B cell (primary cell): ENCODE data around the gene SAT1. TPM values are rescaled to one million over a fixed set of nuclear protein-coding genes. Genes with fewer than 3 reads are reported as not detected.

Source experiments
- ATAC-seq: fragments of 200-7000 bp; cut with Tn5 transposase; one replicate; pipeline ENCODE4 v1.10.0; 2021; ENCODE audit warnings: low read depth, mild to moderate bottlenecking, moderate number of reproducible peaks, moderate library complexity
- CTCF ChIA-PET: fragments of 350-600 bp; sonication (Branson Sonifier 250); formaldehyde crosslinking; loops from one replicate; lab custom pipeline; 2021; ENCODE audit warnings: antibody characterized with exemption, inconsistent platforms; lab: Charles Lee
- POLR2A ChIA-PET: fragments of 350-600 bp; sonication (Branson Sonifier 250); formaldehyde crosslinking; loops from one replicate; lab custom pipeline; 2021; ENCODE audit warnings: antibody characterized with exemption; lab: Charles Lee
- DNase-seq: peaks from one replicate; pipeline ENCODE4 v3.0.0; 2013
- H2AFZ ChIP-seq: 2 replicates; pipeline ENCODE4 v1.6.1; 2012; ENCODE audit warnings: mild to moderate bottlenecking, low read depth, low read length; ENCODE audit not compliant: insufficient read depth, poor library complexity, severe bottlenecking
- H3K27ac ChIP-seq, 2 donors: 1 replicate in 1 of 2; 2 replicates in 1 of 2; pipeline ENCODE4 v1.5.1; 2012 to 2013; ENCODE audit warnings: low read length in 2 of 2, mild to moderate bottlenecking in 2 of 2, moderate library complexity in 1 of 2
- H3K27me3 ChIP-seq, 4 experiments: fragments of 200-600 bp in 1 of 4; sonication (generic) in 1 of 4; replicated peaks in 1 of 4; 1 replicate in 2 of 4; 2 replicates in 2 of 4; pipeline versions ENCODE4 v1.6.1 to v1.7.0; 2013 to 2016; ENCODE audit warnings: low read length in 3 of 4, mild to moderate bottlenecking in 2 of 4, mixed read lengths in 1 of 4, moderate library complexity in 1 of 4; ENCODE audit not compliant: insufficient read depth in 4 of 4, control insufficient read depth in 3 of 4; ENCODE audit errors: control extremely low read depth in 1 of 4
- H3K36me3 ChIP-seq, 2 experiments: replicated peaks in 1 of 2; 1 replicate in 1 of 2; 2 replicates in 1 of 2; pipeline versions ENCODE4 v1.6.1 to v1.7.1; 2013; ENCODE audit warnings: low read length in 1 of 2; ENCODE audit not compliant: insufficient read depth in 2 of 2, control insufficient read depth in 1 of 2; ENCODE audit errors: control extremely low read depth in 1 of 2, extremely low read depth in 1 of 2
- H3K4me1 ChIP-seq, 2 donors: fragments of 200-600 bp in 1 of 2; sonication (generic) in 1 of 2; 1 replicate in 1 of 2; 2 replicates in 1 of 2; pipeline versions ENCODE4 v1.5.1 to v1.6.1; 2013 to 2017; ENCODE audit warnings: low read length in 2 of 2; ENCODE audit not compliant: control insufficient read depth in 2 of 2, insufficient read depth in 2 of 2
- H3K4me2 ChIP-seq: replicated peaks from 2 replicates; pipeline ENCODE3; 2012; ENCODE audit warnings: mild to moderate bottlenecking, low read depth, low read length; ENCODE audit not compliant: poor library complexity, severe bottlenecking
- H3K4me3 ChIP-seq, 5 experiments: fragments of 200-600 bp in 1 of 5; sonication (generic) in 1 of 5; 1 replicate in 3 of 5; 2 replicates in 2 of 5; pipeline versions ENCODE4 v1.5.1 to v1.7.0; 2011 to 2016; ENCODE audit warnings: low read length in 4 of 5, mild to moderate bottlenecking in 4 of 5, low read depth in 2 of 5, control low read depth in 1 of 5, moderate library complexity in 1 of 5; ENCODE audit not compliant: insufficient read depth in 1 of 5; ENCODE audit errors: control extremely low read depth in 1 of 5, extremely low read depth in 1 of 5
- H3K79me2 ChIP-seq: fragments of 200-600 bp; sonication (generic); one replicate; pipeline ENCODE4 v1.6.0; 2016; ENCODE audit warnings: low read length; ENCODE audit not compliant: control insufficient read depth, insufficient read depth
- H3K9ac ChIP-seq: fragments of 200-600 bp; sonication (generic); 2 replicates; pipeline ENCODE4 v1.6.1; 2017; ENCODE audit warnings: mild to moderate bottlenecking, low read length, moderate library complexity
- H3K9me3 ChIP-seq, 3 donors: one replicate each; pipeline versions ENCODE4 v1.6.1 to v1.7.1; 2013; ENCODE audit warnings: low read length in 2 of 3; ENCODE audit not compliant: control insufficient read depth in 2 of 3, insufficient read depth in 1 of 3; ENCODE audit errors: control extremely low read depth in 1 of 3
- H4K20me1 ChIP-seq: 2 replicates; pipeline ENCODE4 v1.6.0; 2012; ENCODE audit warnings: mild to moderate bottlenecking, low read length; ENCODE audit not compliant: insufficient read depth, control insufficient read depth, poor library complexity, severe bottlenecking
- H3K27ac Mint-ChIP-seq: one replicate; pipeline ENCODE4 v1.8.0; 2021; ENCODE audit warnings: mixed read lengths
- H3K27me3 Mint-ChIP-seq: one replicate; pipeline ENCODE4 v1.8.0; 2021; ENCODE audit warnings: mixed read lengths
- H3K4me1 Mint-ChIP-seq: one replicate; pipeline ENCODE4 v1.8.0; 2021; ENCODE audit warnings: mixed read lengths
- H3K4me3 Mint-ChIP-seq: one replicate; pipeline ENCODE4 v1.8.0; 2021; ENCODE audit warnings: mixed read lengths
- H3K9me3 Mint-ChIP-seq: one replicate; pipeline ENCODE4 v1.8.0; 2022; ENCODE audit warnings: mixed read lengths; ENCODE audit not compliant: insufficient read depth
- EZH2 ChIP-seq: IDR thresholded peaks from 2 replicates; pipeline ENCODE4 v1.6.1; 2012; ENCODE audit warnings: borderline replicate concordance, low read depth, mild to moderate bottlenecking, moderate library complexity, low read length; ENCODE audit not compliant: insufficient read depth, poor library complexity, severe bottlenecking
- WGBS: methylation state at CpG from one replicate; pipeline ENCODE4 v1.1.5; 2013; ENCODE audit warnings: missing lambda C conversion rate; ENCODE audit not compliant: insufficient coverage; 5-methylcytosine and 5-hydroxymethylcytosine counted together
- intact Hi-C: fragments of 100-400 bp; cut with micrococcal nuclease; formaldehyde crosslinking; loops from one replicate; pipeline ENCODE4 v1.10.0; 2022
- polyA plus RNA-seq: library from polyadenylated mRNA; depleted of rRNA; stranded (reverse); fragments of >200 nt; gene quantifications from 2 replicates; pipeline ENCODE4 v1.2.3, GENCODE V29; 2012
- total RNA-seq, 2 donors: library from RNA; stranded (reverse); fragments of 120-200 nt in 1 of 2; gene quantifications; 1 replicate in 1 of 2; 2 replicates in 1 of 2; pipeline versions ENCODE4 v1.2.3 to v1.2.4, GENCODE V29; 2013 to 2022
- TF ChIP-seq, protein P1 (sequence below): fragments of 200-600 bp; IDR thresholded peaks from one replicate; pipeline ENCODE4 v1.8.0; 2022; ENCODE audit warnings: antibody characterized with exemption, mild to moderate bottlenecking

Gene SAT1
- total and polyA plus RNA-seq, 2 donors (not counting 1 experiment from before 2014, with no cell fraction given) = 172 to 479 TPM

DNA sequence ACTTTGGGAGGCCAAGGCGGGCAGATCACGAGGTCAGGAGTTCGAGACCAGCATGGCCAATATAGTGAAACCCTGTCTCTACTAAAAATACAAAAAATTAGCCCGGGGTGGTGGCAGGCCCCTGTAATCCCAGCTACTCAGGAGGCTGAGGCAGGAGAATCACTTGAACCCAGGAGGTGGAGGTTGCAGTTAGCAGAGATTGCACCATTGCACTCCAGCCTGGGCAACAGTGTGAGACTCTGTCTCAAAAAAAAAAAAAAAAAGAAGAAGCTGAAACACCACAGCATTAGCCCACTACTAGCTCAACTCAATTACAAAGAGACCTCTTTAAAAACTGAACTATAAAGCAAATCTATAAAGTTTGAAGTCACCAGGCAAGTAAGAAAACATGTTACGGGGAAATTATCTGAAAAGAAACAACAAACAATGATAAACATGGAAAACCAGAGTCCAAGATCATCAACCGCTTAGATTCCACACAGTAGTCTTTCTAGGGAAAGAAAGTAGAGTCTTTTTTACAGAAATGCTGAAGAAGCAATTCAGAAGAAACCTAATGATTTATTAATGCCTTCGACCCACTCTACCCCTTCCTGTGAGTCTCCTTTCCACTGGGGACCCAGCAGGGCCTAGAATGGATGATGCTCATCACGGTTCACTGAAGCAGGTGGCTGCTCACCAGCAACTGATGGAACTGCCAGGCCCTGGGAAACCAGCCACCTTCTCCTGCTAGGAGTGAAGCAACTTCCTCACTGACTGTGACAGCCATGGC lies 6.6 kb downstream of the SAT1 start:
- Histone ChIP-seq H3K36me3 (peaks cover 0 to 9% of the 10 kb centered on the region in 2 experiments), H3K27ac (no peak overlapping the region), H3K4me1 (peaks cover 8% of the 10 kb centered on the region in 2 donors), H3K4me3 (no peak overlapping the region), H2AFZ (no peak overlapping the region), H3K4me2 (no peak overlapping the region), H4K20me1 (no peaks in the 10 kb centered on the region), H3K27me3 (no peaks in the 10 kb centered on the region), H3K79me2 (peaks cover 5% of the 10 kb centered on the region), H3K9ac (no peak overlapping the region), H3K9me3 (no peaks in the 10 kb centered on the region)
- DNase-seq (no peak), ATAC-seq (no peak)
- Mint-ChIP-seq H3K9me3 (no peaks in the 10 kb centered on the region), H3K27ac (no peak overlapping the region), H3K4me1 (peaks cover 13% of the 10 kb centered on the region), H3K4me3 (no peak overlapping the region), H3K27me3 (no peaks in the 10 kb centered on the region)
- intact Hi-C loops = no loop called here
- TF ChIP-seq, protein P1, sequence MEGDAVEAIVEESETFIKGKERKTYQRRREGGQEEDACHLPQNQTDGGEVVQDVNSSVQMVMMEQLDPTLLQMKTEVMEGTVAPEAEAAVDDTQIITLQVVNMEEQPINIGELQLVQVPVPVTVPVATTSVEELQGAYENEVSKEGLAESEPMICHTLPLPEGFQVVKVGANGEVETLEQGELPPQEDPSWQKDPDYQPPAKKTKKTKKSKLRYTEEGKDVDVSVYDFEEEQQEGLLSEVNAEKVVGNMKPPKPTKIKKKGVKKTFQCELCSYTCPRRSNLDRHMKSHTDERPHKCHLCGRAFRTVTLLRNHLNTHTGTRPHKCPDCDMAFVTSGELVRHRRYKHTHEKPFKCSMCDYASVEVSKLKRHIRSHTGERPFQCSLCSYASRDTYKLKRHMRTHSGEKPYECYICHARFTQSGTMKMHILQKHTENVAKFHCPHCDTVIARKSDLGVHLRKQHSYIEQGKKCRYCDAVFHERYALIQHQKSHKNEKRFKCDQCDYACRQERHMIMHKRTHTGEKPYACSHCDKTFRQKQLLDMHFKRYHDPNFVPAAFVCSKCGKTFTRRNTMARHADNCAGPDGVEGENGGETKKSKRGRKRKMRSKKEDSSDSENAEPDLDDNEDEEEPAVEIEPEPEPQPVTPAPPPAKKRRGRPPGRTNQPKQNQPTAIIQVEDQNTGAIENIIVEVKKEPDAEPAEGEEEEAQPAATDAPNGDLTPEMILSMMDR = no peak
- TF ChIP-seq EZH2 = no peak
- ChIA-PET POLR2A (no interaction called here), CTCF (no interaction called here)
- WGBS = 100% methylated on average over 1 of the region's 8 CpGs

DNA sequence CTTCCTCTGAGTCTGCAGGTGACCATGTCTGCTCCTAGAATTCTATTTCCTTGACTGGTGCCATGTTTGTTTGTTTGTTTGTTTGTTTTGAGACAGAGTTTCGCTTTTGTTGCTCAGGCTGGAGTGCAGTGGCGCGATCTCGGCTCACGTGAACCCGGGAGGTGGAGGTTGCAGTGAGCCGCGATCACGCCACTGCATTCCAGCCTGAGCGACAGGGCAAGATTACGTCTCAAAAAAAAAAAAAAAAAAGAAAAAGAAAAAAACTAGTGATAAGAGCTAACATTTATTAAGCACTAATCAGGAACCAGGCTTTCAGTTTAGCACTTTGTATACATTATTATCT lies 7.2 kb downstream of the SAT1 start:
- TF ChIP-seq, protein P1 = no peak
- no peak for TF ChIP-seq EZH2
- no peaks in the 10 kb centered on the region for H3K27me3 Mint-ChIP-seq
- no peak for DNase-seq
- peaks cover 7% of the 10 kb centered on the region for H3K4me1 Mint-ChIP-seq
- H3K27ac Mint-ChIP-seq = no peak overlapping the region
- H3K9ac ChIP-seq = no peak overlapping the region
- no CpG with 5 or more reads among the region's 11 CpGs for WGBS
- H3K79me2 ChIP-seq = peaks cover 2% of the 10 kb centered on the region
- no peak overlapping the region for H2AFZ ChIP-seq
- ChIA-PET CTCF (interaction anchor here (0.7 kb wide), 1 partner anchor 1267 kb away, joined by 3 read pairs; no protein-coding TSS in a partner anchor), POLR2A (interaction anchor here (0.6 kb wide), 1 partner anchor 117 kb away, joined by 4 read pairs; no protein-coding TSS in a partner anchor)
- no peak overlapping the region for H3K27ac ChIP-seq
- peaks cover 2% of the 10 kb centered on the region in 2 donors for H3K4me1 ChIP-seq
- intact Hi-C loops = no loop called here
- no peak overlapping the region for H3K4me2 ChIP-seq
- ATAC-seq = no peak
- H3K9me3 Mint-ChIP-seq = no peaks in the 10 kb centered on the region
- no peaks in the 10 kb centered on the region for H4K20me1 ChIP-seq
- peaks cover 0 to 9% of the 10 kb centered on the region in 2 experiments for H3K36me3 ChIP-seq
- no peaks in the 10 kb centered on the region for H3K9me3 ChIP-seq
- no peaks in the 10 kb centered on the region for H3K27me3 ChIP-seq
- H3K4me3 Mint-ChIP-seq = no peak overlapping the region
- H3K4me3 ChIP-seq = no peak overlapping the region
